GM13976 (cell line): Measurements from ENCODE around the gene NRGN.

ENCODE experiments used
- DNase-seq: peaks from one replicate; pipeline ENCODE4 v3.0.0; 2012; ENCODE audit warnings: low spot score
- in situ Hi-C: fragments of 300-500 bp; cut with MboI; formaldehyde crosslinking; loops from one replicate; pipeline ENCODE4 v1.12.0; 2022; ENCODE audit warnings: low sequenced_read_pairs, mixed read lengths, inconsistent platforms; ENCODE audit not compliant: unreplicated experiment
- TF ChIP-seq, protein P1 (sequence below): IDR thresholded peaks from 2 replicates; pipeline ENCODE4 v1.5.1; 2012; ENCODE audit warnings: borderline replicate concordance, mild to moderate bottlenecking; ENCODE audit not compliant: insufficient read depth; ENCODE audit errors: extremely low read depth, missing control alignments, control extremely low read depth

Gene NRGN

GRCh38 chr11:124759266-124760204, 19.8 kb downstream of the NRGN start:
- in situ Hi-C loops = loop anchor here (10.0 kb wide), 1 partner anchor 85 kb away; the partner anchor contains the start of genes SIAE and SPA17
- TF ChIP-seq, protein P1, sequence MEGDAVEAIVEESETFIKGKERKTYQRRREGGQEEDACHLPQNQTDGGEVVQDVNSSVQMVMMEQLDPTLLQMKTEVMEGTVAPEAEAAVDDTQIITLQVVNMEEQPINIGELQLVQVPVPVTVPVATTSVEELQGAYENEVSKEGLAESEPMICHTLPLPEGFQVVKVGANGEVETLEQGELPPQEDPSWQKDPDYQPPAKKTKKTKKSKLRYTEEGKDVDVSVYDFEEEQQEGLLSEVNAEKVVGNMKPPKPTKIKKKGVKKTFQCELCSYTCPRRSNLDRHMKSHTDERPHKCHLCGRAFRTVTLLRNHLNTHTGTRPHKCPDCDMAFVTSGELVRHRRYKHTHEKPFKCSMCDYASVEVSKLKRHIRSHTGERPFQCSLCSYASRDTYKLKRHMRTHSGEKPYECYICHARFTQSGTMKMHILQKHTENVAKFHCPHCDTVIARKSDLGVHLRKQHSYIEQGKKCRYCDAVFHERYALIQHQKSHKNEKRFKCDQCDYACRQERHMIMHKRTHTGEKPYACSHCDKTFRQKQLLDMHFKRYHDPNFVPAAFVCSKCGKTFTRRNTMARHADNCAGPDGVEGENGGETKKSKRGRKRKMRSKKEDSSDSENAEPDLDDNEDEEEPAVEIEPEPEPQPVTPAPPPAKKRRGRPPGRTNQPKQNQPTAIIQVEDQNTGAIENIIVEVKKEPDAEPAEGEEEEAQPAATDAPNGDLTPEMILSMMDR = no peak
- peak; percentile 45 for DNase-seq

GRCh38 chr11:124760205-124760652, 20.5 kb downstream of the NRGN start:
- TF ChIP-seq, protein P1 = no peak

GRCh38 chr11:124760806-124761205, 21.1 kb downstream of the NRGN start:
- in situ Hi-C loops = loop anchor here (10.0 kb wide), 1 partner anchor 86 kb away; the partner anchor contains the start of genes SIAE and SPA17
- no peak for DNase-seq
- TF ChIP-seq, protein P1 = no peak

More at GRCh38 chr11:124760205-124760652, 20.5 kb downstream of the NRGN start:
- peak; percentile 58 for DNase-seq
- in situ Hi-C loops = loop anchor here (10.0 kb wide), 1 partner anchor 85 kb away; the partner anchor contains the start of genes SIAE and SPA17

DNA sequence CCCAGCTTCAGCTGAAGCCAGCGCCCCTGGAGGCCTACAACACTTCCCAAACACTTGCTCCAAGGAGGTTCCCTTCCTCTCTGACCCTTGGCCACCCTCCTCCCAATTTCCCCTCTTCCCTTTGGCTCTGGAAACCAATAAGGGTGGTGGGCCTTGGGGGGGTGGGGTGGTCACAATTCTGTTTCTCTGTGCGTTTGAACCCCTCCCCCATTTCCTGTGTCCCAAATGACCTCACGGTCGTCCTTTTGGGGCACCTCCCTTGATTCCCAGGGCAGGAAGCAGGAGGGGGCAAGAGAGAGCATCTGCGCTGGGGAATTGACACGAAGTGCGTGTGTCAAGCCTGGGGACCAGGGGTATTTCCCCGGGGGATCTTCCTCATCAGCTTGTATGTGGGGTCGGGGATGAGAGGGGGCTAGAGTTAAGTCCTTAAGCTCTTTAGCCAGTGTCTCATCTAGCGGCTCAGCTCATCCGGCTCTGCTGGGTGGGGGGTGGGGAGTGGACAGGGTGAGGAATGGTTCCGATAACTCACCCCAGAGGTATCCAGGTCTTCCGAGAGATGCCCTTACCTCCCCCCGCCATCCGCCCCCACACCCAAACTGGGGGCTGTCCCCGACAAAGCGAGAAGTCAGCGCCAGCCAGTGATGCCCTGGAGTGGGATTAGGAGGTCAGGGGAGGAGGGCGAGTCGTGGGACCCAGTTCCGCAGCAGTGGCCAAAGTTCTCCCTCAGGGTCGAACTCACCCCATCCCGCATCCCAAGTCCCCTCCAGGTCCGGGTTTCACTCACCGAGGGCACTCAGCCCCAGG, 21.8 kb downstream of the NRGN start:
- TF ChIP-seq, protein P1 = no peak
- in situ Hi-C loops = loop anchor here (10.0 kb wide), 1 partner anchor 87 kb away; the partner anchor contains the start of genes SIAE and SPA17
- DNase-seq = peak; percentile 50

GRCh38 chr11:124762105-124762623, 22.4 kb downstream of the NRGN start, which contains the start of gene ESAM:
ESAM (minus strand) TSS chr11:124762290; CDS start chr11:124762154, 136 bp downstream.
- in situ Hi-C loops = loop anchor here (10.0 kb wide), 1 partner anchor 87 kb away; the partner anchor contains the start of genes SIAE and SPA17
- TF ChIP-seq, protein P1 = no peak
- DNase-seq = peak; percentile 93
